AG09319 (cell line): ENCODE measurements around the gene MT4.

Experiments
- DNase-seq: peaks from one replicate; pipeline ENCODE4 v3.0.0-alpha.2; 2010; ENCODE audit warnings: low read depth; ENCODE audit errors: extremely low read depth
- CTCF ChIP-seq: IDR thresholded peaks from 2 replicates; pipeline ENCODE4 v1.5.1; 2011; ENCODE audit warnings: low read depth, mild to moderate bottlenecking, inconsistent platforms, low read length, moderate library complexity

The MT4 gene

DNA sequence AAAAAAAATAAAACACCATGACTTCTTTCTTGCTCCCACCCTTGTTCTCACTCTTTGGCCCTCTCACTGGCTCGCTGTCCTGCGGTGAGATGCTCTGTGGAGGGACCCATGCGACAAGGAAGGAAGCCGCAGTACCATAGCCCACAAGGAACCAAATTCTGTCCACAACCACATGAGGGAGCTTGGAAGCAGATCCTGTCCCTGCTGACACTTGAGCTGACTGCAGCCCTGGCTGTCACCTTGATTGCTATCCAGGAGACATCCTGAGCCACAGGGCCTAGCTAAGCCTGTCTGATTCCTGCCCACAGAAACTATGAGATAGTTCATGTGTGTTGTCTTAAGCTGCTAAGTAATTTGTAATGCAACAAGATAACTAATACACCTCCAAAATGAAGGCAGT, 38.7 kb downstream of the MT4 start:
- peak; percentile 35 for TF ChIP-seq CTCF
- no peak for DNase-seq

- DNase-seq, result no peak
- no peak for TF ChIP-seq CTCF
Observed at GRCh38 chr16:56604966-56605365, 40.1 kb downstream of the MT4 start.

- TF ChIP-seq CTCF, result no peak
Observed at GRCh38 chr16:56605475-56605874, 40.6 kb downstream of the MT4 start.

DNA sequence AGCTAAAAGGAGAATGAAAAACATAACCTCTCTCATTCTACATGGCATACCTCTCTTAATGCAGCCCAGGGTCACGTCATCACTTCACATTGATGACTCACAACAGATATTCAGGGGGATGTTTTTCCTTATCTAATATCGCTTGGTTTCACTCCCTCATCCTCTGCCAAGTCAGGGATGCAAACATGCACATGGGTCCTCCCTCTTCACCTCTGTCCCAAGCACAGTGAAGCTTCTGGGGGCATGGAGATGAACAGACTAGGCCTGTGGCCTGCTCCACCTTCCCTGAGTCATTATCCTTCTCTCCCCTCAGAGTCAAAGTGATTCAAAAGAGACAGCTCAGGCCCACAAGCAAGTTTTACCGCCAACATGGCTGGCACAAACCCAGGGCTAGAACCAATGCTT, 41.2 kb downstream of the MT4 start:
- no peak for TF ChIP-seq CTCF
- no peak for DNase-seq

More at GRCh38 chr16:56605475-56605874, 40.6 kb downstream of the MT4 start:
- no peak for DNase-seq

GRCh38 chr16:56606476-56607108, 41.7 kb downstream of the MT4 start:
- DNase-seq, result no peak
- TF ChIP-seq CTCF, result no peak

GRCh38 chr16:56607109-56607618, 42.3 kb downstream of the MT4 start:
- TF ChIP-seq CTCF, result no peak
- peak; percentile 90 for DNase-seq

DNA sequence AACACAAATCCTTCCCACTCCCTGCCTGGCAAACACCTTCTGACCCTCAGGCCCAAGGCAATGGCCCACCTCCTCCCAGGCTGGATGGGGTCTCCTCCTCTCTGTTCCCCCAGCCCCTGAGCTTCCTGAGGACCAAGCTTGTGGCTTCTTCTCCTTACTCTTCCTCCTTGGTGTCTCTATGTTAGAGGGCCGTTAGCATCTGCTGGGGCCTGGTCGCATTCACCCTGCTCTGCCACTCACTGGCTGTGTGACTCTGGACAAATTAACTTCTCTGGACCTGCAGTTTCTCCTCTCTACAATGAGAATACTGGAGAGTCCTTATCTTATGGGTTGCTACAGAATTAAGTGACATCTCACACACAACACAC, 42.8 kb downstream of the MT4 start:
- DNase-seq, result no peak
- TF ChIP-seq CTCF, result no peak
